AG09319 (cell line): Measurements from ENCODE around the gene IGF1R.

Experiments
- DNase-seq: peaks from one replicate; pipeline ENCODE4 v3.0.0-alpha.2; 2010; ENCODE audit warnings: low read depth; ENCODE audit errors: extremely low read depth
- TF ChIP-seq, protein P1 (sequence below): IDR thresholded peaks from 2 replicates; pipeline ENCODE4 v1.5.1; 2011; ENCODE audit warnings: low read depth, mild to moderate bottlenecking, inconsistent platforms, low read length, moderate library complexity

Gene IGF1R

DNA sequence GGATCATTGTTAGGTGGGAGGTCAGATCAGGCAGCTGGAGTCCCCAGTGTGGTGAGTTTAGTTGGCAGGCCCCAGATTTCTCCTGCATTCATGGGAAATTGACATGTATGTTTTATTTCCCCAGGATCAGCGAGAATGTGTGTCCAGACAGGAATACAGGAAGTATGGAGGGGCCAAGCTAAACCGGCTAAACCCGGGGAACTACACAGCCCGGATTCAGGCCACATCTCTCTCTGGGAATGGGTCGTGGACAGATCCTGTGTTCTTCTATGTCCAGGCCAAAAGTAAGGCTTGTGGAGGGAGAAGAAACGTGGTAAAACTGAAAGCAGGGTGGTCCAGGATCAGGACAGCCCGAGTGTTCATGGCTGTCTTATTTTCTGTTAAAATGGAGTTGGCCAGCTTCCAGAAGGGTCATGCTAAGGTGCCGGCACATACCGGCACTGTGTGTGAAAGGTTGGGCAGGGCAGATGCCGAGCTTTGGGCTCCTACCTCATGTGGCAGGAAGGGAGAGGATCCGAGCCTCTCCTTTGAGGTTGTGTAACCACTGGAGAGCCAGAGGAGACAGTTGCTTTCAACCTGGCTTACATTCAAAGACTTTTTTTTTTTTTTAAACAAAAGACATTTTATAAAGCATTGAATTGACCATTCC is 276.2 kb downstream of the IGF1R start:
- TF ChIP-seq, protein P1, sequence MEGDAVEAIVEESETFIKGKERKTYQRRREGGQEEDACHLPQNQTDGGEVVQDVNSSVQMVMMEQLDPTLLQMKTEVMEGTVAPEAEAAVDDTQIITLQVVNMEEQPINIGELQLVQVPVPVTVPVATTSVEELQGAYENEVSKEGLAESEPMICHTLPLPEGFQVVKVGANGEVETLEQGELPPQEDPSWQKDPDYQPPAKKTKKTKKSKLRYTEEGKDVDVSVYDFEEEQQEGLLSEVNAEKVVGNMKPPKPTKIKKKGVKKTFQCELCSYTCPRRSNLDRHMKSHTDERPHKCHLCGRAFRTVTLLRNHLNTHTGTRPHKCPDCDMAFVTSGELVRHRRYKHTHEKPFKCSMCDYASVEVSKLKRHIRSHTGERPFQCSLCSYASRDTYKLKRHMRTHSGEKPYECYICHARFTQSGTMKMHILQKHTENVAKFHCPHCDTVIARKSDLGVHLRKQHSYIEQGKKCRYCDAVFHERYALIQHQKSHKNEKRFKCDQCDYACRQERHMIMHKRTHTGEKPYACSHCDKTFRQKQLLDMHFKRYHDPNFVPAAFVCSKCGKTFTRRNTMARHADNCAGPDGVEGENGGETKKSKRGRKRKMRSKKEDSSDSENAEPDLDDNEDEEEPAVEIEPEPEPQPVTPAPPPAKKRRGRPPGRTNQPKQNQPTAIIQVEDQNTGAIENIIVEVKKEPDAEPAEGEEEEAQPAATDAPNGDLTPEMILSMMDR: no peak
- no peak for DNase-seq

DNA sequence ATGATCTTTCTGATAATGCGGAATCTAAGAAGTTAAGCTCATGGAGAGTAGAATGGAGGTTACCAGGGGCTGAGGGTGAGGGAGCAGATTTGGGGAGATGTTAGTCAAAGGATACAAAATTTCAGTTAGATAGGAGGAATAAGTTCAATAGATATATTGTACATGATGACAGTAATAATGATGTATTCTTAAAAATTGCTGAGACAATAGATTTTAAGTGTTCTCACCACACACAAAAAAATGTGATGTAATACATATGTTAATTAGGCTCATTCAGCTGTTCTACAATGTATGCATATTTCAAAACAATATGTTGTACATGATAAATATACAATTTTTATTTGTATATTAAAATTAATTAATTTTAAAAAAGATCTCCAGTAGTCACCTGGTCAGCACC is 277.9 kb downstream of the IGF1R start:
- TF ChIP-seq, protein P1: no peak
- no peak for DNase-seq

DNA sequence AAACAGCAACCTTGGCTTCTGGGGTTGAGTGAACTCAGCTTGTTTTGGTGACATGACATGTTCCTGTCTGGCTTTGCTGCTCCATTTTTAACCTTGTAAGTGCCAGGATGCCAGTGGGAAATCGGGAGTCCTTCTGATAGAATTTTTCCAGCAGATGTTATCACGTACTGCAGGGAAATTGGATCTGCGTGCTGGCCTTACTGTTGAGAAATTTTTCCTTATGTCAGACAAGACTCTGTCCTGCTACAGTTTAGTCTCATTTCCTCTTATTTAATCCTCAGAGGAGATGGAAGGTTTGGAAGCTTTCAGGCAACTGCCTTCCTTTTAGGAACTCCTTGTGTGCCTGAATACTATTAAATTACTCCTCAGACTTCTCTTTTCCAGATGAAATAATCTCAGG is 278.7 kb downstream of the IGF1R start:
- no peak for DNase-seq
- TF ChIP-seq, protein P1: no peak

DNA sequence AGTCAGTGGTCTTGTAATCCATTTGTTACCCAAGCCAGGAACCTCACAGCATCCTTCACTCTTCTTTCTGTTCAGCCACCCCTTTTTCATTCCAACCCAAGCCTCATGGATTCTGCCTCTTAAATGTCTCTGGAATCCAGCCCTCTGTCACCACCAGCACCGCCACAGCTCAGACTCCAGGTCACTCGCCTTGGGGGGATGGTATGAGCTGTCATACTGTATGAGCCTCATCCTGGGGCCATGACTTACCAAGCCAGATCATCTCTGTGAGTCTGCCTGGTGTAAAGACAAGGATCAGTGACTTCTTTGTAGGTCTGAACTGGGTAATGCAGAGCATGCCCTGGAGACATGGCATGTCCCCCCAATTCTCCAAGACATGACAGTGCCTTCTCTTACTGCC is 279.7 kb downstream of the IGF1R start:
- no peak for DNase-seq
- TF ChIP-seq, protein P1: no peak

DNA sequence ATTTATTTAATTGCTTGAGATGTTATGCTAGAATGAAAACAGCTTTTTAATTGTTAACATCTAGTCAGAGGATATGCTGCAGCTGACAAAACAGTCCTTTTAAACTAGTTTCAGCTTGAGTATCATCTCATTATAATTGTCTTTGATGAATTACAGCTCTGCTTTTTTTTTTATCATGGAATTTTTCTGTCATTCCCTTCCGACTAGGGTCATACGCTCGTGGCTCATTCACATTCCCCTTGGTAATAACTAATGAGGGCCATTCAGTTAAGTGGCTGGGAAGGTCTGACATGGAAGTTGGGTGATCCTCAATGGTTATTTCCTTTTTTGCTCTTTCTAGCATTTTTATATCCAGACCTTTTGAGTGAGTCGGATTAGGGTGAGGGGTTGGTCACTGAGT is 282.2 kb downstream of the IGF1R start:
- TF ChIP-seq, protein P1: no peak
- no peak for DNase-seq

DNA sequence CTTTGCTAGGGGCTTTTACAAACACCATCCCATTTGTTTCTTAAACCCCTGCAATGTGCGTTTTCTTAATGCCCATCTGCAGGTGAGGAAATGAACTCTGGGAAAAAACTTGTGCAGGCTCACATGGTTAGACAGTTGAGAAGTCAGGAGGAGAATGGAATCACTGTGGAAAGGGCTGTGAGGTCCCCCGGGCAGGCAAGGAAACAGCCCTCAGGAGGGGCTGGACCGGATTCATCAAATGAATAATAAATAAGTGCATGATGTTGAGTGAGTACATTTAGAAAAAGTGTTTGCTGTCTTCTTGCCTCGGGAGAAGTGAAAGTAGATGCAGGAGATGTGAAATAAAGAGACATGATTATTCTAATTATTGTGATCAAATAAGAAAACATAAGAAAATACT is 282.7 kb downstream of the IGF1R start:
- TF ChIP-seq, protein P1: no peak
- DNase-seq: no peak

DNA sequence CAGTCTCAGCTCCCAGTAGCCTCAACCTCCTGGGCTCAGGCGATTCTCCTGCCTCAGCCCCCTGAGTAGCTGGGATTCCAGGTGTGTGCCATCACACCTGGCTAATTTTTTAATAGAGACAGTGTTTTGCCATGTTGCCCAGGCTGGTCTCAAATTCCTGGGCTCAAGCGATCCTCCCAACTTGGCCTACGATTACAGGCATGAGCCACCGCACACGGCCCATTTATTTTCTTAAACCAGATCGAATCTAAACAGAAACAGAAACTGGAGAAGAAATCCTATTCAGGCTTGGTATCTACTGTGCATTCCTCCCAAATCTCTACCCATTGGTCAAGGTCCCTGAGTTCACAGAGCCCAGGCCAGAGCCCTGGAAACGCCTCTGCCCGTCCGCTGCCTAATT is 285.1 kb downstream of the IGF1R start:
- TF ChIP-seq, protein P1: no peak

More for the DNA sequence above, 285.1 kb downstream of the IGF1R start:
- DNase-seq: no peak
